ENCODE measurements around the gene LTC4S.

LTC4S gene

GRCh38 chr5:179800071-179800695 lies 6.4 kb downstream of the LTC4S start:
- Histone ChIP-seq H3K4me3 (ENCODE audit: low read length in 2 of 2) (no peak overlapping the region), H3K9ac (ENCODE audit: low read depth in 1 of 2, low read length in 2 of 2) (no peak overlapping the region), H3K36me3 (ENCODE audit: control insufficient read depth in 2 of 2, insufficient read depth in 2 of 2, low read length in 2 of 2) (peaks cover 44 to 50% of the 10 kb centered on the region in 2 donors), H3K9me3 (ENCODE audit: control insufficient read depth in 2 of 2, low read length in 2 of 2) (no peaks in the 10 kb centered on the region), H3K4me1 (ENCODE audit: control insufficient read depth in 2 of 2, insufficient read depth in 2 of 2, low read length in 2 of 2) (peaks cover 33 to 41% of the 10 kb centered on the region in 2 donors), H3K27ac (ENCODE audit: low read depth in 2 of 2, low read length in 2 of 2) (no peak overlapping the region), H3K27me3 (ENCODE audit: control insufficient read depth in 2 of 2, insufficient read depth in 2 of 2, low read length in 2 of 2) (no peaks in the 10 kb centered on the region)

GRCh38 chr5:179800696-179801201 lies 7.0 kb downstream of the LTC4S start:
- peaks cover 36 to 42% of the 10 kb centered on the region in 2 donors for H3K4me1 ChIP-seq (ENCODE audit: control insufficient read depth in 2 of 2, insufficient read depth in 2 of 2, low read length in 2 of 2)
- H3K27ac ChIP-seq (ENCODE audit: low read depth in 2 of 2, low read length in 2 of 2) = no peak overlapping the region
- H3K36me3 ChIP-seq (ENCODE audit: control insufficient read depth in 2 of 2, insufficient read depth in 2 of 2, low read length in 2 of 2) = peaks cover 44 to 50% of the 10 kb centered on the region in 2 donors
- H3K9me3 ChIP-seq (ENCODE audit: control insufficient read depth in 2 of 2, low read length in 2 of 2) = no peaks in the 10 kb centered on the region
- no peak overlapping the region for H3K9ac ChIP-seq (ENCODE audit: low read depth in 1 of 2, low read length in 2 of 2)
- no peaks in the 10 kb centered on the region for H3K27me3 ChIP-seq (ENCODE audit: control insufficient read depth in 2 of 2, insufficient read depth in 2 of 2, low read length in 2 of 2)
- H3K4me3 ChIP-seq (ENCODE audit: low read length in 2 of 2) = no peak overlapping the region

GRCh38 chr5:179801304-179802206 lies 7.8 kb downstream of the LTC4S start:
- H3K9me3 ChIP-seq (ENCODE audit: control insufficient read depth in 2 of 2, low read length in 2 of 2) = no peaks in the 10 kb centered on the region
- H3K27ac ChIP-seq (ENCODE audit: low read depth in 2 of 2, low read length in 2 of 2) = no peak overlapping the region
- H3K9ac ChIP-seq (ENCODE audit: low read depth in 1 of 2, low read length in 2 of 2) = no peak overlapping the region
- H3K36me3 ChIP-seq (ENCODE audit: control insufficient read depth in 2 of 2, insufficient read depth in 2 of 2, low read length in 2 of 2) = peaks cover 44 to 50% of the 10 kb centered on the region in 2 donors
- H3K27me3 ChIP-seq (ENCODE audit: control insufficient read depth in 2 of 2, insufficient read depth in 2 of 2, low read length in 2 of 2) = no peaks in the 10 kb centered on the region
- H3K4me1 ChIP-seq (ENCODE audit: control insufficient read depth in 2 of 2, insufficient read depth in 2 of 2, low read length in 2 of 2) = peaks cover 33 to 38% of the 10 kb centered on the region in 2 donors
- no peak overlapping the region for H3K4me3 ChIP-seq (ENCODE audit: low read length in 2 of 2)

- Histone ChIP-seq H3K4me1 (ENCODE audit: control insufficient read depth in 2 of 2, insufficient read depth in 2 of 2, low read length in 2 of 2) (peaks cover 30 to 32% of the 10 kb centered on the region in 2 donors), H3K4me3 (ENCODE audit: low read length in 2 of 2) (no peak overlapping the region), H3K9ac (ENCODE audit: low read depth in 1 of 2, low read length in 2 of 2) (no peak overlapping the region), H3K27ac (ENCODE audit: low read depth in 2 of 2, low read length in 2 of 2) (no peak overlapping the region), H3K36me3 (ENCODE audit: control insufficient read depth in 2 of 2, insufficient read depth in 2 of 2, low read length in 2 of 2) (peaks cover 42 to 44% of the 10 kb centered on the region in 2 donors), H3K27me3 (ENCODE audit: control insufficient read depth in 2 of 2, insufficient read depth in 2 of 2, low read length in 2 of 2) (no peaks in the 10 kb centered on the region), H3K9me3 (ENCODE audit: control insufficient read depth in 2 of 2, low read length in 2 of 2) (no peaks in the 10 kb centered on the region)
Measured at GRCh38 chr5:179802207-179802883, 8.6 kb downstream of the LTC4S start.

GRCh38 chr5:179802950-179803562 lies 9.3 kb downstream of the LTC4S start:
- H3K4me3 ChIP-seq (ENCODE audit: low read length in 2 of 2) = no peak overlapping the region
- H3K4me1 ChIP-seq (ENCODE audit: control insufficient read depth in 2 of 2, insufficient read depth in 2 of 2, low read length in 2 of 2) = peaks cover 32 to 34% of the 10 kb centered on the region in 2 donors
- no peaks in the 10 kb centered on the region for H3K27me3 ChIP-seq (ENCODE audit: control insufficient read depth in 2 of 2, insufficient read depth in 2 of 2, low read length in 2 of 2)
- no peak overlapping the region for H3K27ac ChIP-seq (ENCODE audit: low read depth in 2 of 2, low read length in 2 of 2)
- no peak overlapping the region for H3K9ac ChIP-seq (ENCODE audit: low read depth in 1 of 2, low read length in 2 of 2)
- H3K9me3 ChIP-seq (ENCODE audit: control insufficient read depth in 2 of 2, low read length in 2 of 2) = no peaks in the 10 kb centered on the region
- peaks cover 36 to 39% of the 10 kb centered on the region in 2 donors for H3K36me3 ChIP-seq (ENCODE audit: control insufficient read depth in 2 of 2, insufficient read depth in 2 of 2, low read length in 2 of 2)

- Histone ChIP-seq H3K4me1 (ENCODE audit: control insufficient read depth in 2 of 2, insufficient read depth in 2 of 2, low read length in 2 of 2) (peaks cover 32 to 34% of the 10 kb centered on the region in 2 donors), H3K9me3 (ENCODE audit: control insufficient read depth in 2 of 2, low read length in 2 of 2) (no peaks in the 10 kb centered on the region), H3K27me3 (ENCODE audit: control insufficient read depth in 2 of 2, insufficient read depth in 2 of 2, low read length in 2 of 2) (no peaks in the 10 kb centered on the region), H3K4me3 (ENCODE audit: low read length in 2 of 2) (peak overlapping the region; percentile 67 to 71), H3K27ac (ENCODE audit: low read depth in 2 of 2, low read length in 2 of 2) (peak overlapping the region in 1 of 2 donors; percentile 95), H3K9ac (ENCODE audit: low read depth in 1 of 2, low read length in 2 of 2) (peak overlapping the region; percentile 47 to 88), H3K36me3 (ENCODE audit: control insufficient read depth in 2 of 2, insufficient read depth in 2 of 2, low read length in 2 of 2) (peaks cover 28 to 31% of the 10 kb centered on the region in 2 donors)
Measured at GRCh38 chr5:179803651-179804554, 10.1 kb downstream of the LTC4S start.

- H3K4me1 ChIP-seq (ENCODE audit: control insufficient read depth in 2 of 2, insufficient read depth in 2 of 2, low read length in 2 of 2) = peaks cover 32 to 34% of the 10 kb centered on the region in 2 donors
- H3K4me3 ChIP-seq (ENCODE audit: low read length in 2 of 2) = peak overlapping the region; percentile 67 to 71
- H3K9ac ChIP-seq (ENCODE audit: low read depth in 1 of 2, low read length in 2 of 2) = peak overlapping the region; percentile 56 to 88
- no peaks in the 10 kb centered on the region for H3K9me3 ChIP-seq (ENCODE audit: control insufficient read depth in 2 of 2, low read length in 2 of 2)
- peaks cover 21 to 25% of the 10 kb centered on the region in 2 donors for H3K36me3 ChIP-seq (ENCODE audit: control insufficient read depth in 2 of 2, insufficient read depth in 2 of 2, low read length in 2 of 2)
- peak overlapping the region; percentile 95 to 97 for H3K27ac ChIP-seq (ENCODE audit: low read depth in 2 of 2, low read length in 2 of 2)
- H3K27me3 ChIP-seq (ENCODE audit: control insufficient read depth in 2 of 2, insufficient read depth in 2 of 2, low read length in 2 of 2) = no peaks in the 10 kb centered on the region
Measured at GRCh38 chr5:179804555-179804947, 10.8 kb downstream of the LTC4S start.

- peaks cover 32 to 34% of the 10 kb centered on the region in 2 donors for H3K4me1 ChIP-seq (ENCODE audit: control insufficient read depth in 2 of 2, insufficient read depth in 2 of 2, low read length in 2 of 2)
- H3K9me3 ChIP-seq (ENCODE audit: control insufficient read depth in 2 of 2, low read length in 2 of 2) = no peaks in the 10 kb centered on the region
- H3K27ac ChIP-seq (ENCODE audit: low read depth in 2 of 2, low read length in 2 of 2) = peak overlapping the region; percentile 95 to 97
- H3K9ac ChIP-seq (ENCODE audit: low read depth in 1 of 2, low read length in 2 of 2) = peak overlapping the region; percentile 75 to 88
- H3K27me3 ChIP-seq (ENCODE audit: control insufficient read depth in 2 of 2, insufficient read depth in 2 of 2, low read length in 2 of 2) = no peaks in the 10 kb centered on the region
- H3K4me3 ChIP-seq (ENCODE audit: low read length in 2 of 2) = peak overlapping the region; percentile 67 to 71
- H3K36me3 ChIP-seq (ENCODE audit: control insufficient read depth in 2 of 2, insufficient read depth in 2 of 2, low read length in 2 of 2) = peaks cover 16 to 19% of the 10 kb centered on the region in 2 donors
Measured at GRCh38 chr5:179805070-179805528, 11.3 kb downstream of the LTC4S start.
